Common myeloid progenitor, CD34-positive (primary cell): Measurements from ENCODE around the gene CACNB1.
"Not testable (repeated sequence)": the region's sequence is repeated elsewhere in the genome, so short reads cannot be mapped to it uniquely, and the experiment has no call there.

Source experiments
- CTCF ChIA-PET: fragments of 350-600 bp; sonication (Branson Sonifier 250); formaldehyde crosslinking; loops from one replicate; lab custom pipeline; 2021; ENCODE audit warnings: antibody characterized with exemption; lab: Charles Lee
- POLR2A ChIA-PET: fragments of 350-600 bp; sonication (Branson Sonifier 250); formaldehyde crosslinking; loops from one replicate; lab custom pipeline; 2021; ENCODE audit warnings: antibody characterized with exemption; lab: Charles Lee
- DNase-seq, 3 donors: peaks; one replicate each; pipeline versions ENCODE4 v3.0.0 to v3.0.0-alpha.2; 2013
- H3K27ac ChIP-seq, 2 experiments: 1 replicate in 1 of 2; 2 replicates in 1 of 2; pipeline ENCODE4 v1.7.0; 2013; ENCODE audit warnings: inconsistent platforms in 2 of 2, low read length in 2 of 2, mild to moderate bottlenecking in 2 of 2, low read depth in 1 of 2, moderate library complexity in 1 of 2; ENCODE audit not compliant: severe bottlenecking in 2 of 2, insufficient read depth in 1 of 2, poor library complexity in 1 of 2
- H3K27me3 ChIP-seq, 5 experiments: replicated peaks in 2 of 5; 1 replicate in 3 of 5; 2 replicates in 2 of 5; pipeline versions ENCODE4 v1.6.1 to v1.7.0; 2013; ENCODE audit warnings: low read length in 4 of 5, mild to moderate bottlenecking in 2 of 5, moderate library complexity in 2 of 5, inconsistent platforms in 1 of 5; ENCODE audit not compliant: insufficient read depth in 5 of 5, control insufficient read depth in 4 of 5
- H3K36me3 ChIP-seq, 4 experiments: 1 replicate in 2 of 4; 2 replicates in 2 of 4; pipeline versions ENCODE4 v1.6.1 to v1.7.0; 2013; ENCODE audit warnings: low read length in 3 of 4, control low read depth in 1 of 4, mild to moderate bottlenecking in 1 of 4; ENCODE audit not compliant: control insufficient read depth in 4 of 4, insufficient read depth in 4 of 4
- H3K4me1 ChIP-seq, 4 experiments: 1 replicate in 3 of 4; 2 replicates in 1 of 4; pipeline versions ENCODE4 v1.6.1 to v1.7.1; 2013; ENCODE audit warnings: low read length in 3 of 4, mild to moderate bottlenecking in 3 of 4, control low read depth in 1 of 4, inconsistent platforms in 1 of 4, moderate library complexity in 1 of 4; ENCODE audit not compliant: control insufficient read depth in 4 of 4, insufficient read depth in 4 of 4; ENCODE audit errors: control extremely low read depth in 1 of 4
- H3K4me3 ChIP-seq, 7 experiments: 1 replicate in 4 of 7; 2 replicates in 3 of 7; pipeline versions ENCODE4 v1.5.1 to v1.7.0; 2013; ENCODE audit warnings: mild to moderate bottlenecking in 7 of 7, low read length in 6 of 7, moderate library complexity in 6 of 7, inconsistent platforms in 2 of 7, low read depth in 2 of 7, control low read depth in 1 of 7; ENCODE audit not compliant: insufficient read depth in 4 of 7, control insufficient read depth in 1 of 7; ENCODE audit errors: extremely low read depth in 1 of 7
- H3K9me3 ChIP-seq, 5 experiments: 1 replicate in 4 of 5; 2 replicates in 1 of 5; pipeline versions ENCODE4 v1.6.1 to v1.7.1; 2013; ENCODE audit warnings: low read length in 4 of 5, mild to moderate bottlenecking in 2 of 5, inconsistent platforms in 1 of 5, low read depth in 1 of 5, moderate library complexity in 1 of 5; ENCODE audit not compliant: control insufficient read depth in 4 of 5, insufficient read depth in 2 of 5; ENCODE audit errors: control extremely low read depth in 1 of 5
- WGBS: methylation state at CpG from one replicate; pipeline ENCODE4 v1.1.5; 2013; ENCODE audit not compliant: insufficient coverage; 5-methylcytosine and 5-hydroxymethylcytosine counted together

The CACNB1 gene

GRCh38 chr17:39132192-39132610, 65.3 kb downstream of the CACNB1 start:
- 85% methylated on average over 5 of the region's 7 CpGs for WGBS
- POLR2A ChIA-PET: no interaction called here
- no peak for DNase-seq
- no peak overlapping the region for H3K4me3 ChIP-seq
- no peaks in the 10 kb centered on the region for H3K9me3 ChIP-seq
- CTCF ChIA-PET: interaction anchor here (1.8 kb wide), 1 partner anchor 10 kb away, joined by 5 read pairs; no protein-coding TSS in a partner anchor
- no peaks in the 10 kb centered on the region for H3K36me3 ChIP-seq
- peaks cover 0 to 15% (median 2%) of the 10 kb centered on the region in 5 experiments for H3K27me3 ChIP-seq
- H3K4me1 ChIP-seq: no peaks in the 10 kb centered on the region
- H3K27ac ChIP-seq: no peak overlapping the region

GRCh38 chr17:39131616-39132015, 65.9 kb downstream of the CACNB1 start:
- CTCF ChIA-PET: interaction anchor here (1.3 kb wide), 1 partner anchor 10 kb away, joined by 3 read pairs; no protein-coding TSS in a partner anchor

GRCh38 chr17:39130205-39130604, 67.3 kb downstream of the CACNB1 start:
- no peak for DNase-seq
- no peaks in the 10 kb centered on the region for H3K4me1 ChIP-seq
- no peaks in the 10 kb centered on the region for H3K9me3 ChIP-seq
- CTCF ChIA-PET: no interaction called here
- peaks cover 0 to 13% (median 2%) of the 10 kb centered on the region in 5 experiments for H3K27me3 ChIP-seq
- 100% methylated on average over 1 of the region's 3 CpGs for WGBS
- no peak overlapping the region for H3K4me3 ChIP-seq
- no peak overlapping the region for H3K27ac ChIP-seq
- POLR2A ChIA-PET: no interaction called here
- H3K36me3 ChIP-seq: no peaks in the 10 kb centered on the region

More at GRCh38 chr17:39131616-39132015, 65.9 kb downstream of the CACNB1 start:
- Histone ChIP-seq H3K27ac (no peak overlapping the region), H3K4me3 (no peak overlapping the region), H3K9me3 (no peaks in the 10 kb centered on the region), H3K36me3 (no peaks in the 10 kb centered on the region), H3K27me3 (peaks cover 0 to 15% (median 2%) of the 10 kb centered on the region in 5 experiments), H3K4me1 (no peaks in the 10 kb centered on the region)
- WGBS: 92% methylated on average over 6 of the region's 6 CpGs
- POLR2A ChIA-PET: no interaction called here
- DNase-seq: no peak

GRCh38 chr17:39129544-39129943, 67.9 kb downstream of the CACNB1 start:
- H3K4me1 ChIP-seq, H3K27ac ChIP-seq, H3K9me3 ChIP-seq, H3K4me3 ChIP-seq, POLR2A ChIA-PET, DNase-seq, CTCF ChIA-PET, H3K36me3 ChIP-seq: not testable (repeated sequence)
- WGBS: 96% methylated on average over 3 of the region's 6 CpGs
- H3K27me3 ChIP-seq: peaks cover 0 to 16% (median 2%) of the 10 kb centered on the region in 5 experiments

- ChIA-PET CTCF (no interaction called here), POLR2A (no interaction called here)
- H3K4me3 ChIP-seq: no peak overlapping the region
- H3K4me1 ChIP-seq: no peaks in the 10 kb centered on the region
- no peaks in the 10 kb centered on the region for H3K36me3 ChIP-seq
- DNase-seq: no peak
- 91% methylated on average over 4 of the region's 6 CpGs for WGBS
- no peak overlapping the region for H3K27ac ChIP-seq
- no peaks in the 10 kb centered on the region for H3K9me3 ChIP-seq
- H3K27me3 ChIP-seq: peaks cover 0 to 11% (median 0%) of the 10 kb centered on the region in 5 experiments
Observed at GRCh38 chr17:39126436-39126835, 71.0 kb downstream of the CACNB1 start.

- peaks cover 0 to 9% (median 0%) of the 10 kb centered on the region in 5 experiments for H3K27me3 ChIP-seq
- H3K36me3 ChIP-seq: no peaks in the 10 kb centered on the region
- ChIA-PET POLR2A (no interaction called here), CTCF (interaction anchor here (1.4 to 2.3 kb wide), 2 partner anchors 11 to 142 kb away, joined by 4 to 8 read pairs; no protein-coding TSS in a partner anchor)
- H3K9me3 ChIP-seq: no peaks in the 10 kb centered on the region
- DNase-seq: no peak
- no peak overlapping the region for H3K4me3 ChIP-seq
- H3K4me1 ChIP-seq: no peaks in the 10 kb centered on the region
- WGBS: 100% methylated on average over 2 of the region's 2 CpGs
- no peak overlapping the region for H3K27ac ChIP-seq
Observed at GRCh38 chr17:39125143-39125875, 72.2 kb downstream of the CACNB1 start.

GRCh38 chr17:39123627-39124026, 73.8 kb downstream of the CACNB1 start:
- Histone ChIP-seq H3K27ac (no peak overlapping the region), H3K36me3 (no peaks in the 10 kb centered on the region), H3K9me3 (no peaks in the 10 kb centered on the region), H3K27me3 (peaks cover 0 to 11% (median 0%) of the 10 kb centered on the region in 5 experiments), H3K4me3 (no peak overlapping the region), H3K4me1 (no peaks in the 10 kb centered on the region)
- WGBS: 93% methylated on average over 9 of the region's 9 CpGs
- CTCF ChIA-PET: interaction anchor here (0.6 to 1.4 kb wide), 4 partner anchors 11 to 141 kb away, joined by 3 to 4 read pairs (median 4); no protein-coding TSS in a partner anchor
- POLR2A ChIA-PET: no interaction called here
- no peak for DNase-seq
